Sigmoid colon (tissue), 4 donors: ENCODE data around the gene GSG1L.

Experiments used
- EP300 ChIP-seq, 4 donors: sonication (generic); formaldehyde crosslinking; IDR thresholded peaks; one replicate each; pipeline ENCODE4 v1.6.1; 2017; ENCODE audit warnings: antibody characterized with exemption in 4 of 4
- POLR2A ChIP-seq, 2 donors: fragments of 450-650 bp; IDR thresholded peaks; one replicate each; pipeline ENCODE4 v1.6.1; 2016; ENCODE audit warnings: antibody characterized with exemption in 2 of 2, mild to moderate bottlenecking in 2 of 2, moderate library complexity in 2 of 2
- POLR2AphosphoS5 ChIP-seq, 4 donors: sonication (generic); formaldehyde crosslinking; IDR thresholded peaks; one replicate each; pipeline ENCODE4 v1.6.1; 2017; ENCODE audit warnings: antibody characterized with exemption in 4 of 4
- TF ChIP-seq, protein P1 (sequence below), 4 experiments: fragments of 450-650 bp in 3 of 4; fragments of 200-600 bp in 1 of 4; IDR thresholded peaks; one replicate each; pipeline ENCODE4 v1.5.1; 2016 to 2019; ENCODE audit warnings: antibody characterized with exemption in 4 of 4, mild to moderate bottlenecking in 3 of 4, moderate library complexity in 2 of 4

GRCh38 chr16:27791404-27791719, 272.2 kb downstream of the GSG1L start:
- no peak for TF ChIP-seq POLR2A (IDR thresholded peaks at IDR 0.05)
- TF ChIP-seq EP300 (IDR thresholded peaks at IDR 0.05): no peak
- TF ChIP-seq, protein P1, sequence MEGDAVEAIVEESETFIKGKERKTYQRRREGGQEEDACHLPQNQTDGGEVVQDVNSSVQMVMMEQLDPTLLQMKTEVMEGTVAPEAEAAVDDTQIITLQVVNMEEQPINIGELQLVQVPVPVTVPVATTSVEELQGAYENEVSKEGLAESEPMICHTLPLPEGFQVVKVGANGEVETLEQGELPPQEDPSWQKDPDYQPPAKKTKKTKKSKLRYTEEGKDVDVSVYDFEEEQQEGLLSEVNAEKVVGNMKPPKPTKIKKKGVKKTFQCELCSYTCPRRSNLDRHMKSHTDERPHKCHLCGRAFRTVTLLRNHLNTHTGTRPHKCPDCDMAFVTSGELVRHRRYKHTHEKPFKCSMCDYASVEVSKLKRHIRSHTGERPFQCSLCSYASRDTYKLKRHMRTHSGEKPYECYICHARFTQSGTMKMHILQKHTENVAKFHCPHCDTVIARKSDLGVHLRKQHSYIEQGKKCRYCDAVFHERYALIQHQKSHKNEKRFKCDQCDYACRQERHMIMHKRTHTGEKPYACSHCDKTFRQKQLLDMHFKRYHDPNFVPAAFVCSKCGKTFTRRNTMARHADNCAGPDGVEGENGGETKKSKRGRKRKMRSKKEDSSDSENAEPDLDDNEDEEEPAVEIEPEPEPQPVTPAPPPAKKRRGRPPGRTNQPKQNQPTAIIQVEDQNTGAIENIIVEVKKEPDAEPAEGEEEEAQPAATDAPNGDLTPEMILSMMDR (IDR thresholded peaks at IDR 0.05): no peak
- TF ChIP-seq POLR2AphosphoS5 (IDR thresholded peaks at IDR 0.05): no peak
